ENCODE measurements around the gene RELN.

The RELN gene

GRCh38 chr7:104008107-104008506, 18.6 kb upstream of the RELN start:
- Mint-ChIP-seq H3K27ac (no peak overlapping the region), H3K4me3 (no peak overlapping the region), H3K4me1 (ENCODE audit: low read depth) (no peaks in the 10 kb centered on the region), H3K27me3 (peaks cover 9% of the 10 kb centered on the region), H3K36me3 (ENCODE audit: low read depth) (no peaks in the 10 kb centered on the region), H3K9me3 (no peaks in the 10 kb centered on the region)

DNA sequence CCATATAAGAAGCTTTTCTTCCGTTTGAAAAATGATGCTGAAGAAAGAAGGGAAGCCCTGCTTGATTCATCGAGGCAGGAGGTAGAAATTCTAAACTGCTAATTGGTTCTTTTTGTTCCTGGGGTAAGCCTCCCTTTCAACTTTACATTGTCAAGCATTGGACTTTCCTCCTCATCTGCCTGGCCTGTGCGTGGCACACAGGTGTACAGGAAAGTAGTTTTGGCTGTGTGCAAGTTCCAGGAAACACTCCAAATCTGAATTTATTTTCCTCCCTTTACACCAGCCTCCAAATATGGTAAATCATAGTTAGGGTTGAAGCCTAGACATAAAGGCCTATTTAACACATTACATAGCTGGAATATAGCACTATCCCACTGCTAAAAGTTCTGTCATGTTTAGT, 18.2 kb upstream of the RELN start:
- no peaks in the 10 kb centered on the region for H3K36me3 Mint-ChIP-seq (ENCODE audit: low read depth)
- peaks cover 11% of the 10 kb centered on the region for H3K27me3 Mint-ChIP-seq
- no peaks in the 10 kb centered on the region for H3K4me1 Mint-ChIP-seq (ENCODE audit: low read depth)
- H3K4me3 Mint-ChIP-seq: no peak overlapping the region
- no peaks in the 10 kb centered on the region for H3K9me3 Mint-ChIP-seq
- H3K27ac Mint-ChIP-seq: no peak overlapping the region

DNA sequence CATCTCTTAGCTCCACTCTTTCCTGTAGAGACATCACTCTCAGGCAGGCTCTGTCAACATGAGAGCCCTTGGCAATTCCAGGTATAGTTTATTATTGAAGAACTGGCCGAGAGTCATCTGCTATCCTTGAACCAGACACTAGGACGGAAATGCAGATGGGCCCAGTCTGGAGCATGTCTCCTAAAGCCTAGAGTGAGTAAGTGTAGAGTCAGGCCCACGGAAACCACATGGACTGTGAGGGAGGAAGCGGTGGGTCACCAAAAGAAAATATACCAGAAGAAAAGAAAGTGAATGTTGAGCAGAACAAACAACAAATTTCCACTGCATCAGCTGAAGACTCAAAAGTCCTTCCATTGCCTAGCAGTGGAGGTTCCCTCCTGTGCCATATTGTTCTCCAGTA, 15.7 kb upstream of the RELN start:
- H3K9me3 Mint-ChIP-seq: no peaks in the 10 kb centered on the region
- no peaks in the 10 kb centered on the region for H3K36me3 Mint-ChIP-seq (ENCODE audit: low read depth)
- no peak overlapping the region for H3K4me3 Mint-ChIP-seq
- no peak overlapping the region for H3K27ac Mint-ChIP-seq
- H3K4me1 Mint-ChIP-seq (ENCODE audit: low read depth): no peaks in the 10 kb centered on the region
- peaks cover 7% of the 10 kb centered on the region for H3K27me3 Mint-ChIP-seq

DNA sequence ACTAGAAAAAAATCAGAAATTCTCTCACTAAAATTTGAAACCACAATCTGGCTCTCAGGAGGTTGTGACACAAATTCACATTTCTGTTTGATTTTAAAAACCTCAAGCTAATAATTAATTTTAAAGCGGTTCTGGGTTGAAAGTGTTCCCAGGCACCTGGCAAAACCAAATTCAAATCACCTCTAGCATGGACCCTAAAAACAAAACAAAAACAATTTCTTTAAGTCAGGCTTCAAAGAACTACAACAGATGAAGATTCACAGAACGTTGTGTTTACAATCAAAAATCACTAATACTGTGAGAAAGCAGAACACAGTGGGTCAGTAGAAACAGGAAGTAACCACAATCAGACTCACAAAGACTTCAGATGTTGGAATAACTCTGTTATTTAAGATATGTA, 7.2 kb upstream of the RELN start:
- Mint-ChIP-seq H3K27ac (no peak overlapping the region), H3K4me1 (ENCODE audit: low read depth) (no peaks in the 10 kb centered on the region), H3K36me3 (ENCODE audit: low read depth) (no peaks in the 10 kb centered on the region), H3K4me3 (no peak overlapping the region), H3K9me3 (no peaks in the 10 kb centered on the region), H3K27me3 (peaks cover 19% of the 10 kb centered on the region)

GRCh38 chr7:103996017-103996551, 6.6 kb upstream of the RELN start:
- Mint-ChIP-seq H3K4me3 (no peak overlapping the region), H3K4me1 (ENCODE audit: low read depth) (no peaks in the 10 kb centered on the region), H3K9me3 (no peaks in the 10 kb centered on the region), H3K27ac (no peak overlapping the region), H3K36me3 (ENCODE audit: low read depth) (no peaks in the 10 kb centered on the region), H3K27me3 (peaks cover 25% of the 10 kb centered on the region)

DNA sequence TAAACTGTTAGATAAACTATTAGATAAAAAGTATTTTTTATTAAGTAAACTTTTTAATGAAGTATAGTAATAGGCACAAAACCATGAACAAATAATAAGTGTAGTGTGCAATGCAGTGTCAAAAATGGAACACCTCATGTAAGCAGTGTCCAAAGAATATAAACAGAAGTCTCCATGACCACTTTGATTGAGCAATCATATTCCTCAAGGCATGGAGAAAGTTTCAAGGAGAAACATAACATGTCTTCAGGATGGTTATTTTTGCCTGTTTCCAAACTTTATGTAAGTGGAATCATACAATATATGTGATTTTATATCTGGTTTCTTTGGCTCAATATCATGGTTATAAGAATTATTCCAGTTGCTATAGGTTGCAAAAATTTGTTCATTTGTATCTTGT, 6.1 kb upstream of the RELN start:
- Mint-ChIP-seq H3K9me3 (no peaks in the 10 kb centered on the region), H3K27ac (no peak overlapping the region), H3K27me3 (peaks cover 30% of the 10 kb centered on the region), H3K36me3 (ENCODE audit: low read depth) (no peaks in the 10 kb centered on the region), H3K4me1 (ENCODE audit: low read depth) (peaks cover 1% of the 10 kb centered on the region), H3K4me3 (no peak overlapping the region)

DNA sequence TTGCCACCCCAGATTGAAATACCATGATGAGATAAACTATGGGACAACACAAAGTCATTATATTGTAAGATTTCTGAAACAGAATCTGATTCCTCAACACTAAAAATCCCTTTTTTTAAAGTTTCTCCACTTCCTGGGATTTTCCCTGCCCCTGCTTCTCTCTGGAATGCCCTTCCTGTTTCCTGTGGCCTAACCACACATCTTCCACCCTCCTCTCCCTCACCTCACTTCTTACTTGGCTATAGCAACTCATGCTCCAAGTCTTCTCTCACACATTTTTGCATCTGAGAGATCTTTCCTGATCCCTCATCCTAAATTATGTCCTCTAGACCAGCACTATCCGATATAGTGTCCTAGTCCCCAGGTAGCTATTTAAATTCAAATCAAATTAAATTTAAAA, 4.1 kb upstream of the RELN start:
- no peaks in the 10 kb centered on the region for H3K36me3 Mint-ChIP-seq (ENCODE audit: low read depth)
- H3K4me3 Mint-ChIP-seq: no peak overlapping the region
- H3K27me3 Mint-ChIP-seq: peaks cover 36% of the 10 kb centered on the region

DNA sequence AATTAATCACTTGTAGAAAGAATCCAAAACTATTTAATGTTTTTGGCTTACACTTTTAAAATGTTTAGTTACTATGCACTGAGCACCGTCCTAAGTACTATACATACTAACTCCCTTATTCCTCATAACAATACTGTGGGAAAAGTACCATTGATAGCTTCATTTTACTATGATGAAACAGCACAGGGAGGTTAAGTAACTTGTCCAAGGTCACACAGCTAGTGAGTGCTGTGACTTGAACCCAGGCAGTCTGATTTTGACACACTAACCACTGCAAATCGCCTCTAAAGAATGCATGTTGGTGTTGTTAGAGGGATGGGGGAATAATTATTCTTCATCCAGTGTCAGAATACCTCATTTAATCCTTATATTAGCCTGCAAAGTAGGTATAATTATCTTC, 1.9 kb upstream of the RELN start:
- Mint-ChIP-seq H3K4me3 (no peak overlapping the region), H3K27ac (no peak overlapping the region), H3K27me3 (peaks cover 55% of the 10 kb centered on the region), H3K9me3 (no peaks in the 10 kb centered on the region), H3K36me3 (ENCODE audit: low read depth) (no peaks in the 10 kb centered on the region), H3K4me1 (ENCODE audit: low read depth) (peaks cover 12% of the 10 kb centered on the region)

More for the DNA sequence above, 4.1 kb upstream of the RELN start:
- Mint-ChIP-seq H3K4me1 (ENCODE audit: low read depth) (peaks cover 11% of the 10 kb centered on the region), H3K9me3 (no peaks in the 10 kb centered on the region), H3K27ac (no peak overlapping the region)

- Mint-ChIP-seq H3K4me3 (no peak overlapping the region), H3K27me3 (peaks cover 57% of the 10 kb centered on the region), H3K9me3 (no peaks in the 10 kb centered on the region), H3K36me3 (ENCODE audit: low read depth) (no peaks in the 10 kb centered on the region), H3K27ac (no peak overlapping the region), H3K4me1 (ENCODE audit: low read depth) (peaks cover 12% of the 10 kb centered on the region)
These were observed 1.5 kb upstream of the RELN start for GRCh38 chr7:103990991-103991390.

GRCh38 chr7:103989785-103990767, 618 bp upstream of the RELN start:
- Mint-ChIP-seq H3K27ac (no peak overlapping the region), H3K4me1 (ENCODE audit: low read depth) (peaks cover 12% of the 10 kb centered on the region), H3K27me3 (peaks cover 63% of the 10 kb centered on the region), H3K36me3 (ENCODE audit: low read depth) (no peaks in the 10 kb centered on the region), H3K9me3 (no peaks in the 10 kb centered on the region), H3K4me3 (peak overlapping the region; percentile 54)

- Mint-ChIP-seq H3K36me3 (ENCODE audit: low read depth) (no peaks in the 10 kb centered on the region), H3K4me3 (no peak overlapping the region), H3K27ac (no peak overlapping the region), H3K27me3 (peaks cover 64% of the 10 kb centered on the region), H3K4me1 (ENCODE audit: low read depth) (peaks cover 12% of the 10 kb centered on the region), H3K9me3 (no peaks in the 10 kb centered on the region)
These were observed 824 bp downstream of the RELN start for GRCh38 chr7:103988468-103989199.

DNA sequence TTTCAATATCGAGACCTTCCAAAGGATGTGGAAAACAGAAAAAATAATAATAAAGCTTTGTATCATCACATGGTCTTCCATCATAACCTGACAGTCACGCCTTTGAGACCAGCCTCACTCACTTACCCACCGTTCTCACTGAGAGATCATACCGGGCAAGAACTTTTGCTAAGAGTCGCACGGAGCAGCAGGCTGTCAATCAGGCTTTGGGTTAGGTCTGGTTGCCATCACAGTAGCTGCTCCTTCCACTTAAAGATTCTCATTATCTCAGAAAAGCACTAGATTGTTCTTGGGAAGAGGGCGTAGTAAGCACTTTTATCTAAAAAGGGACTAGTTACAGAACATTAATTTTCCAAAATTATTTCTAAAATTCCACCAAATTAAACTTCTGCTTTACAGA, 2.0 kb downstream of the RELN start:
- H3K4me1 Mint-ChIP-seq (ENCODE audit: low read depth): peaks cover 12% of the 10 kb centered on the region
- H3K27ac Mint-ChIP-seq: no peak overlapping the region
- peaks cover 59% of the 10 kb centered on the region for H3K27me3 Mint-ChIP-seq
- no peaks in the 10 kb centered on the region for H3K9me3 Mint-ChIP-seq
- no peaks in the 10 kb centered on the region for H3K36me3 Mint-ChIP-seq (ENCODE audit: low read depth)
- no peak overlapping the region for H3K4me3 Mint-ChIP-seq

GRCh38 chr7:103985565-103986126, 3.8 kb downstream of the RELN start:
- Mint-ChIP-seq H3K27me3 (peaks cover 41% of the 10 kb centered on the region), H3K9me3 (no peaks in the 10 kb centered on the region), H3K27ac (no peak overlapping the region), H3K4me3 (no peak overlapping the region), H3K4me1 (ENCODE audit: low read depth) (peaks cover 12% of the 10 kb centered on the region), H3K36me3 (ENCODE audit: low read depth) (no peaks in the 10 kb centered on the region)

GRCh38 chr7:103984050-103984449, 5.4 kb downstream of the RELN start:
- Mint-ChIP-seq H3K27ac (no peak overlapping the region), H3K4me3 (no peak overlapping the region), H3K4me1 (ENCODE audit: low read depth) (peaks cover 6% of the 10 kb centered on the region), H3K27me3 (peaks cover 34% of the 10 kb centered on the region), H3K36me3 (ENCODE audit: low read depth) (no peaks in the 10 kb centered on the region), H3K9me3 (no peaks in the 10 kb centered on the region)
